DMS114 treated with DMSO at 0.1 percent for 48 hours (cell line): ENCODE measurements around the gene PHKA2.
"Not testable (repeated sequence)": the region's sequence is repeated elsewhere in the genome, so short reads cannot be mapped to it uniquely, and the experiment has no call there.

ENCODE experiments used
- DNase-seq: peaks from one replicate; lab custom pipeline; 2025; ENCODE audit not compliant: unreplicated experiment; lab: John Stamatoyannopoulos, UW

PHKA2 gene, protein sequence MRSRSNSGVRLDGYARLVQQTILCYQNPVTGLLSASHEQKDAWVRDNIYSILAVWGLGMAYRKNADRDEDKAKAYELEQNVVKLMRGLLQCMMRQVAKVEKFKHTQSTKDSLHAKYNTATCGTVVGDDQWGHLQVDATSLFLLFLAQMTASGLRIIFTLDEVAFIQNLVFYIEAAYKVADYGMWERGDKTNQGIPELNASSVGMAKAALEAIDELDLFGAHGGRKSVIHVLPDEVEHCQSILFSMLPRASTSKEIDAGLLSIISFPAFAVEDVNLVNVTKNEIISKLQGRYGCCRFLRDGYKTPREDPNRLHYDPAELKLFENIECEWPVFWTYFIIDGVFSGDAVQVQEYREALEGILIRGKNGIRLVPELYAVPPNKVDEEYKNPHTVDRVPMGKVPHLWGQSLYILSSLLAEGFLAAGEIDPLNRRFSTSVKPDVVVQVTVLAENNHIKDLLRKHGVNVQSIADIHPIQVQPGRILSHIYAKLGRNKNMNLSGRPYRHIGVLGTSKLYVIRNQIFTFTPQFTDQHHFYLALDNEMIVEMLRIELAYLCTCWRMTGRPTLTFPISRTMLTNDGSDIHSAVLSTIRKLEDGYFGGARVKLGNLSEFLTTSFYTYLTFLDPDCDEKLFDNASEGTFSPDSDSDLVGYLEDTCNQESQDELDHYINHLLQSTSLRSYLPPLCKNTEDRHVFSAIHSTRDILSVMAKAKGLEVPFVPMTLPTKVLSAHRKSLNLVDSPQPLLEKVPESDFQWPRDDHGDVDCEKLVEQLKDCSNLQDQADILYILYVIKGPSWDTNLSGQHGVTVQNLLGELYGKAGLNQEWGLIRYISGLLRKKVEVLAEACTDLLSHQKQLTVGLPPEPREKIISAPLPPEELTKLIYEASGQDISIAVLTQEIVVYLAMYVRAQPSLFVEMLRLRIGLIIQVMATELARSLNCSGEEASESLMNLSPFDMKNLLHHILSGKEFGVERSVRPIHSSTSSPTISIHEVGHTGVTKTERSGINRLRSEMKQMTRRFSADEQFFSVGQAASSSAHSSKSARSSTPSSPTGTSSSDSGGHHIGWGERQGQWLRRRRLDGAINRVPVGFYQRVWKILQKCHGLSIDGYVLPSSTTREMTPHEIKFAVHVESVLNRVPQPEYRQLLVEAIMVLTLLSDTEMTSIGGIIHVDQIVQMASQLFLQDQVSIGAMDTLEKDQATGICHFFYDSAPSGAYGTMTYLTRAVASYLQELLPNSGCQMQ

DNA sequence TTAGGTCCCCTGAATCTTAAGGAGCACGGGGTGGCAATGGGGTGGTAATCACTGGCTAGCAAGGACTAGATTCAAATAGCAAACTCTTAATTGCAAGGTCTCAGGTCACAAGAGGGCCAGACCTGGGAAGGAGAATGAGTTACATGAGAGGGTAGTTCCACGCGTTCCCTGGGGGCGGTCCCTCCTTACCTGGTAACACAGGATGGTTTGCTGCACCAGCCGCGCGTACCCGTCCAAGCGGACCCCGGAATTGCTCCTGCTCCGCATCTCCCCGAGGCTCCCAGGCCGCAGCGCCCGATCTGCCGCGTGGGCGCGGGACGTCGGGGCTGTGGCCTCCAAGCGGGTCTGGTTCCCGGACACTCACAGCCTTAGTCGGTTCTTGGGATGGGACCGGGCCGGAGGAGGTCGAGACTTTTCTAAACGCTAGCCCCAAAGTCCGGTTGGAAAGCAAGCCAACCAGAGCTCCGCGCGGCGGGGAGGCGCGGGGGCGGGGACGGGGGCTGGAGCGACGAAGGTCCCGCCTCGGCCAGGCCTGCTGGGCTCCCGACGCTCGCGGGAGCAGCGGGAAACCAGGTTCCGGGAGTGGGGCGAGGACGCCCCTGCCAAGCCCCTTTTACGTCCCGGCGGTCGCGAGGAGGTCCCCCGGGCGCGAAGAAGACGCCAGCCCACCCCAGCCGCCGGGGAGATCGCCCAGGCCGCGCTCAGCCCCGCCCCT is at the start of gene PHKA2:
Gene PHKA2, minus strand, starts transcription at position 449 of the 715 bp plus-strand sequence. Its CDS starts 182 bp downstream, at position 267.
- peak; percentile 41 for DNase-seq

DNA sequence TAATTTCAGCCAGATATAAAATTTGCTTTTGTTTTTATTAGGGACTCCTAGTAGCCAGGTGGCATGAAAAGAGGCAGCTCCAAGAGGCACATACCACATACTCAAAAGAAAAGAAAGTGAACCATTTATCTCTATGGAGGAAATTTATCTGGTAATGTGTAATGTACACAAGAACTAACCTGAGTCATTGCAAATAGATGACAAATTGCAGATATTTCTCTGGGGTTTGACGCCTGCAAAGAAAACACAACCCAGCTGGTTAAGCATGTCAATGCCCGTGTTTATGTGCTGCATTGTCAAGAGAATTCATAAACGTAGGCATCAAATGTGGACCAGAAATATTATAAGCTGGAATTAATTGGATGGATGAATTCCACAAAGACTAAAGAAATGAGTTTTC is 46.9 kb upstream of the PHKA2 start:
- DNase-seq: no peak

GRCh38 chrX:19028560-19028959 is 44.6 kb upstream of the PHKA2 start:
- no peak for DNase-seq

- DNase-seq: no peak
Measured at GRCh38 chrX:19024366-19024765, 40.5 kb upstream of the PHKA2 start.

DNA sequence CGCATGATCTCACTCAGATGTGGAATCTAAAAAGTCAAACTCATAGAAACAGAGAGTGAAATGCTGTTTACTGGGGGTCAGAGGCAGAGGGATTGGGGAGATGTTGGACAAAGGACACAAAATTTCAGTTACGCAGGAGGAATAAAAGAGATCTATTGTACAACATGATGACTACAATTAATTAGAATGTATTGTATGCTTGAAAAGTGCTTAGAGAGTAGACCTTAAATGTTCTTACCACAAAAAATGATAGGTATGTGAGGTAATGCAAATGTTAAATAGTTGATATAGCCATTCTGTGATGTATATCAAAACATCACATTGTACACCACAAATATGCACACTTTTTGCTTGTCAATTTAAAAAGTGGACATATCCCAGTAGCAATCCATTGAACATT is 36.1 kb upstream of the PHKA2 start:
- DNase-seq: no peak

DNA sequence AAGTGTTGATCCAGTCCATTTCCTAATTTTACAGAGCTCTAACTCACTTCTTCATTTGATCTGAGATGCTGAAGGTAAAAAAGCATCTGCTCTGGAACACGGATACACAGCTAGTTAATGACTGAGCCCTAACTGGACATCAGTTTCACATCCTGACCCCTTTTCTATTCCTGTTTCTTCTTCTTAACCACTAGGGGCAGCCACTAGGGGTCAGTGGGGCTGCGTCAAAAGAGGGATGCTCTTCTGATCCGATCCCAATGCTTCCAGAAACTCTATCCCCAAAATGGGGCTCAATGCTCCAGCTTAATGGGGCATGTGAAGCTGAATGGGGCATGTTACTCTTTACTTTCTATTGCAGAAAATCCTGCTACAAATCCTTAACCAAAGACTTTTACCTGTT is 33.4 kb upstream of the PHKA2 start:
- DNase-seq: peak; percentile 27

DNA sequence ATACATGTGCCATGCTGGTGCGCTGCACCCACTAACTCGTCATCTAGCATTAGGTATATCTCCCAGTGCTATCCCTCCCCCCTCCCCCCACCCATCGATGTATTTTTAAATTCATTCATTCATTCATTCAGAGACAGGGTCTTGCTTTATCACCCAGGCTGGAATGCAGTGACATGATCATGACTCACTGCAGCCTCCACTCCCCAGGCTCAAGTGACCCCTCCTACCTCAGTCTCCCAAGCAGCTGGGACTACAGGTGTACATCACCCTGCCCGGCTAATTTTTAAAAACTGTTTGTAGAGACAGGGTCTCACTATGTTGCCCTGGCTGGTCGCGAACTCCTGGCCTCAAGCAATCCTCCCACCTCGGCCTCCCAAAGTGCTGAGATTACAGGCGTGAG is 32.7 kb upstream of the PHKA2 start:
- not testable (repeated sequence) for DNase-seq

DNA sequence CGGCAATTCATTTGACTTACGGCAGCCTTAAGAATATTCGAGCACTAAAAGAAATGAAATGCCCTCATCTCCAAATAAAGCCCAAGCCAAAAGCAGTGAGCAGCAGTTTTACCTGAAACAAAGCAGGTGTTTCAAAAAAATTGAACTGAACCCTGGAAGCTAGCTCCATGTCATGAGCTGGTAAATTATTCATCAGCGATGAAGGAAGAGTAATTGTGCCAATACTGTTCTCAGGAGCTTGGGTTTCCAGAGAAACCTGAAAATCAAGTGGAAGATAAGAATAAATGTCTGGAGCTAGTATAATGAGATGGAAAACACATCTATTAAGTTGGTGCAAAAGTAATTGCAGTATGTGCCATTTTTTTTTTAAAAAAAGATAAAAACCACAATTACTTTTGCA is 24.0 kb upstream of the PHKA2 start:
- no peak for DNase-seq

DNA sequence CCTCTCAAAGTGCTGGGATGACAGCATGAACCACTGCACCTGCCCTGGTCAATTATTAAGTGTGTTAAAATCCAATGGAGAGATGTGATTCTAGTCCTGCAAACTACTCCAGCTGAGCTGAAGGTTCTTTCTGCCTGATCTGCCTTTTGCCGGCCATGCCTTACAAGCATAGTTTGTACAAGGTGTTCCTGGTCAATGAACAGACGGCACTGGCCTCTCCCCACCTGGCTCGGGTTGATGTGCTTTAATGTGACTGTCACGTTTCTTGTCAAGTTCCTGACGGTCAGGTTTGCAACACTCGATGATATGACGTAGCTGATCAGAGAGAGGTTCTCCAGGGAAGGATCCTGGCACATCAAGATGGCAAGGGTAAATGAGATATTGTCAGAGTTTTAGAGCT is 23.1 kb upstream of the PHKA2 start:
- DNase-seq: no peak

DNA sequence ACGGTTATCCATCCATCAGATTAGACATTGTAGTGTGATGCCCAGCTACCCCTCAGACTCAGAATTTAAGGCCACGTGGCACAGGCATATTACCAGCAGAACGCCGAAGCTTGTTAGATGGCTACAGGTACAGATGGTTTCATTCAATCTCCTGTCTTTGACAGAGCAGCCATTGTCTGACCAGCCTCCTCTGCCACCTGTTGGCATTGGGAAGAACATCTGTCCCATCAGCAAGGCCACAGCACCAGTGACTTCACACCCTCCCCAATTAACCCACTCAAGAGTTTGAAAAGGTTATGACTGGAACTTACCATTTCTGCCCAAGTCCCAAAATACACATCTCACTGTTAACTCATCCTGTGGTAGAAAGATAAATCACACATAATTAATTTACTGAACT is 22.0 kb upstream of the PHKA2 start:
- DNase-seq: no peak

DNA sequence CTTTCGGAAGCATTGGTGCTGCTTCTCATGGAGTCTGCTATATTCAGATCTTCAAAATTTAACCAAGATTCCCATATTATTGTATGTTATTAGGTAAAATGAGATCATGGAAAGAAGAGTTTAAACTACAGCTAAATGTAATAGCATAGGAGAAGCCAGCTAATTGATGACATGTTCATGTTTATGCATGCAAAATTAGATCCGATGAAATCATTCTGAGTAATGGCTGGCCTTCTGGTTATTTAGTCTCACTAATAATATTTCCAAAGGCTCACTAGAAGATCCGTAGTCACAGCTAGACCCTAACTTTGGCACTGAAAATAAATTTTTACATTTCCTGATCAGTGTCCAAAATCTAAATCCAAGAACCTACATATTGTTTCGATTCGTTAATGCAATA is 19.8 kb upstream of the PHKA2 start:
- no peak for DNase-seq

- no peak for DNase-seq
Measured at GRCh38 chrX:18998653-18999052, 14.7 kb upstream of the PHKA2 start.

- DNase-seq: no peak
Measured at GRCh38 chrX:18997916-18998315, 14.0 kb upstream of the PHKA2 start.

- DNase-seq: no peak
Measured at GRCh38 chrX:18996536-18996935, 12.6 kb upstream of the PHKA2 start.

DNA sequence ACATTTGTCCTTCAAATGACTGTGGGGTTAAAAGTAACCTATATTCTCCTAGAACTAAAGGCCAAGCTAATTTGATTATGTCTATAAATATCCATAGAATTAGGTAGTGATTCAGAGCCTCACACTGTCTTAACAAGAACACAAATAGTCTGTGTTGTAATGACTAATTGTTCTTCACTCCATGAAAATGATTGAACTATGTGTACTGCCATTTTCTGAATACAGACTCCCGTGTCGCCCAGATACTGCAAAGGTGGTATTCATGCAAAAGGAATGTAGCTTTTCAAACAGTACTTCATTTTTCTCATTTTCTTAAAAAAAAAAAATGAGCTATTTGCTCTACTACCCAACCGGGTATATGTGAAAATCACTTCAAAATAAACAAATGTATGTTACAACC is 11.3 kb upstream of the PHKA2 start:
- DNase-seq: no peak

- no peak for DNase-seq
Measured at GRCh38 chrX:18994713-18995112, 10.8 kb upstream of the PHKA2 start.

GRCh38 chrX:18992829-18993228 is 8.9 kb upstream of the PHKA2 start:
- DNase-seq: no peak

GRCh38 chrX:18985186-18985435 is 1.2 kb upstream of the PHKA2 start:
- DNase-seq: no peak

- peak; percentile 65 for DNase-seq
Measured at GRCh38 chrX:18984381-18985185, 669 bp upstream of the PHKA2 start.

GRCh38 chrX:18981124-18981807 is 2.6 kb downstream of the PHKA2 start:
- DNase-seq: no peak
